GM18867 (cell line): Measurements from ENCODE around the gene OR7G3.

Experiments
- ATAC-seq: cut with Tn5 transposase; IDR thresholded peaks from one replicate; pipeline ENCODE4 v1.9.1; 2021; ENCODE audit warnings: mild to moderate bottlenecking, moderate library complexity; ENCODE audit not compliant: unreplicated experiment

Gene OR7G3

GRCh38 chr19:9109959-9110358 lies 16.8 kb downstream of the OR7G3 start:
- no peak for ATAC-seq

GRCh38 chr19:9107375-9107774 lies 19.4 kb downstream of the OR7G3 start, which contains the start of gene OR7G2:
Gene OR7G2 (minus strand): TSS chr19:9107475. CDS start chr19:9103243, 4,232 bp downstream.
- no peak for ATAC-seq

- ATAC-seq, result no peak
Measured at GRCh38 chr19:9086761-9087160, 40.0 kb downstream of the OR7G3 start, which contains the start of gene OR1M1. Gene OR1M1 (plus strand): TSS chr19:9087061. CDS start chr19:9093245, 6,184 bp downstream.

- ATAC-seq, result no peak
Measured at GRCh38 chr19:9078651-9079050, 48.1 kb downstream of the OR7G3 start.

- ATAC-seq, result no peak
Measured at GRCh38 chr19:9076901-9077300, 49.8 kb downstream of the OR7G3 start.
